H1 (cell line): ENCODE measurements around the gene PPP2R2C. TPM values are rescaled to one million over a fixed set of nuclear protein-coding genes. Genes with fewer than 3 reads are reported as not detected.

Experiments
- CTCF ChIA-PET: fragments of 300-600 bp; sonication (Branson Sonifier 250); formaldehyde crosslinking; loops from one replicate; lab custom pipeline; 2021; ENCODE audit not compliant: partially characterized antibody; lab: Charles Lee
- POLR2A ChIA-PET: fragments of 300-600 bp; sonication (Branson Sonifier 250); formaldehyde crosslinking; loops from one replicate; lab custom pipeline; 2021; ENCODE audit warnings: inconsistent platforms; ENCODE audit not compliant: partially characterized antibody; lab: Charles Lee
- DNase-seq, 2 experiments: peaks; one replicate each; pipeline versions ENCODE4 v3.0.0 to v3.0.0-alpha.2; 2010 to 2022; ENCODE audit warnings: low spot score in 2 of 2, low read depth in 1 of 2, mixed read lengths in 1 of 2
- FAIRE-seq: peaks from 2 replicates; lab custom pipeline; 2011; peaks lifted over from hg19 to GRCh38; lab: Jason Lieb, UNC
- H2AFZ ChIP-seq: 2 replicates; pipeline ENCODE4 v1.8.1; 2012; ENCODE audit warnings: low read length, inconsistent platforms
- H2AK5ac ChIP-seq: 2 replicates; pipeline ENCODE4 v1.6.1; 2013; ENCODE audit warnings: low read depth, low read length
- H2BK120ac ChIP-seq: replicated peaks from 2 replicates; pipeline ENCODE3; 2013; ENCODE audit warnings: low read depth, low read length, inconsistent platforms
- H2BK12ac ChIP-seq: 2 replicates; pipeline ENCODE4 v1.6.1; 2013; ENCODE audit warnings: low read depth, low read length
- H2BK15ac ChIP-seq: 2 replicates; pipeline ENCODE4 v1.6.1; 2013; ENCODE audit warnings: low read length
- H2BK20ac ChIP-seq: 2 replicates; pipeline ENCODE4 v1.6.1; 2013; ENCODE audit warnings: low read length
- H2BK5ac ChIP-seq: 2 replicates; pipeline ENCODE4 v1.6.1; 2013; ENCODE audit warnings: low read depth, low read length
- H3K14ac ChIP-seq: 2 replicates; pipeline ENCODE4 v1.6.1; 2013; ENCODE audit warnings: inconsistent platforms; ENCODE audit not compliant: insufficient read length
- H3K18ac ChIP-seq: 2 replicates; pipeline ENCODE4 v1.6.1; 2013; ENCODE audit warnings: low read length; ENCODE audit errors: extremely low read depth
- H3K23ac ChIP-seq: 2 replicates; pipeline ENCODE4 v1.6.1; 2013; ENCODE audit warnings: inconsistent platforms; ENCODE audit not compliant: insufficient read length
- H3K23me2 ChIP-seq: 2 replicates; pipeline ENCODE4 v1.6.1; 2013; ENCODE audit warnings: low read depth, low read length
- H3K27ac ChIP-seq: 2 replicates; pipeline ENCODE4 v1.6.1; 2011; ENCODE audit warnings: low read depth, low read length, inconsistent platforms
- H3K27me3 ChIP-seq, 4 experiments: replicated peaks in 1 of 4; 1 replicate in 1 of 4; 2 replicates in 3 of 4; pipeline versions ENCODE4 v1.6.1 to v1.8.1; 2011 to 2013; ENCODE audit warnings: low read length in 3 of 4, mild to moderate bottlenecking in 3 of 4, inconsistent platforms in 2 of 4, mixed read lengths in 2 of 4, moderate library complexity in 1 of 4; ENCODE audit not compliant: control insufficient read depth in 3 of 4, insufficient read depth in 3 of 4; ENCODE audit errors: extremely low read depth in 1 of 4
- H3K36me3 ChIP-seq, 4 experiments: 2 replicates each; pipeline versions ENCODE4 v1.6.1 to v1.8.1; 2011 to 2013; ENCODE audit warnings: mild to moderate bottlenecking in 4 of 4, low read length in 3 of 4, moderate library complexity in 2 of 4, control low read depth in 1 of 4, inconsistent platforms in 1 of 4; ENCODE audit not compliant: insufficient read depth in 4 of 4, control insufficient read depth in 2 of 4
- H3K4ac ChIP-seq: replicated peaks from 2 replicates; pipeline ENCODE3; 2013; ENCODE audit warnings: low read length, low read depth, mixed read lengths, inconsistent platforms; ENCODE audit not compliant: insufficient read length
- H3K4me1 ChIP-seq, 4 experiments: replicated peaks in 1 of 4; 1 replicate in 1 of 4; 2 replicates in 3 of 4; pipeline versions ENCODE4 v1.6.1 to v1.8.1; 2011 to 2013; ENCODE audit warnings: low read length in 3 of 4, inconsistent platforms in 2 of 4, mixed read lengths in 1 of 4; ENCODE audit not compliant: insufficient read depth in 4 of 4, control insufficient read depth in 3 of 4
- H3K4me2 ChIP-seq, 2 experiments: 2 replicates each; pipeline versions ENCODE4 v1.6.1 to v1.8.1; 2011 to 2013; ENCODE audit warnings: low read depth in 2 of 2, low read length in 2 of 2, control low read depth in 1 of 2, inconsistent platforms in 1 of 2, mild to moderate bottlenecking in 1 of 2; ENCODE audit not compliant: insufficient read depth in 1 of 2
- H3K4me3 ChIP-seq, 4 experiments: fragments of 200-600, 300-600 bp in 1 of 4; sonication (generic), shearing (Covaris generic), sonication (Bioruptor Twin) in 1 of 4; 2 replicates each; pipeline versions ENCODE4 v1.5.1 to v1.8.1; 2011 to 2016; ENCODE audit warnings: low read length in 4 of 4, low read depth in 3 of 4, control low read depth in 2 of 4, inconsistent platforms in 2 of 4, mild to moderate bottlenecking in 2 of 4, mixed read lengths in 1 of 4, moderate library complexity in 1 of 4; ENCODE audit not compliant: insufficient read depth in 2 of 4; ENCODE audit errors: extremely low read depth in 1 of 4
- H3K56ac ChIP-seq: replicated peaks from 2 replicates; pipeline ENCODE3; 2013; ENCODE audit warnings: low read depth, mild to moderate bottlenecking, mixed read lengths, low read length, inconsistent platforms; ENCODE audit not compliant: insufficient read length
- H3K79me1 ChIP-seq: 2 replicates; pipeline ENCODE4 v1.6.1; 2013; ENCODE audit warnings: low read depth, low read length, control low read depth
- H3K79me2 ChIP-seq, 2 experiments: 2 replicates each; pipeline versions ENCODE4 v1.6.1 to v1.8.1; 2012 to 2013; ENCODE audit warnings: low read length in 2 of 2, mild to moderate bottlenecking in 2 of 2, inconsistent platforms in 1 of 2; ENCODE audit not compliant: insufficient read depth in 2 of 2, control insufficient read depth in 1 of 2
- H3K9ac ChIP-seq, 4 experiments: replicated peaks in 1 of 4; 1 replicate in 1 of 4; 2 replicates in 3 of 4; pipeline versions ENCODE4 v1.6.1 to v1.8.1; 2011 to 2013; ENCODE audit warnings: low read depth in 3 of 4, low read length in 3 of 4, control low read depth in 2 of 4, mild to moderate bottlenecking in 2 of 4, moderate library complexity in 2 of 4, inconsistent platforms in 1 of 4; ENCODE audit errors: extremely low read depth in 1 of 4
- H3K9me3 ChIP-seq, 2 experiments: 2 replicates each; pipeline versions ENCODE4 v1.6.1 to v1.8.1; 2012 to 2013; ENCODE audit warnings: mild to moderate bottlenecking in 2 of 2, moderate library complexity in 2 of 2, control low read depth in 1 of 2, inconsistent platforms in 1 of 2, low read depth in 1 of 2, low read length in 1 of 2, mixed read lengths in 1 of 2; ENCODE audit not compliant: insufficient read depth in 2 of 2
- H4K20me1 ChIP-seq, 2 experiments: replicated peaks in 1 of 2; 2 replicates each; pipeline versions ENCODE3 to v1.8.1; 2011 to 2013; ENCODE audit warnings: inconsistent platforms in 2 of 2, low read length in 2 of 2, mild to moderate bottlenecking in 1 of 2; ENCODE audit not compliant: insufficient read depth in 2 of 2, control insufficient read depth in 1 of 2
- H4K5ac ChIP-seq: 2 replicates; pipeline ENCODE4 v1.6.1; 2013; ENCODE audit warnings: low read length, low read depth, mixed read lengths, inconsistent platforms; ENCODE audit not compliant: insufficient read length
- H4K8ac ChIP-seq: 2 replicates; pipeline ENCODE4 v1.8.0; 2013; ENCODE audit warnings: mild to moderate bottlenecking, moderate library complexity, low read length, inconsistent platforms; ENCODE audit not compliant: insufficient read depth; ENCODE audit errors: extremely low read depth
- H4K91ac ChIP-seq: replicated peaks from 2 replicates; pipeline ENCODE3; 2013; ENCODE audit warnings: low read length, mixed read lengths, inconsistent platforms; ENCODE audit not compliant: insufficient read length
- GABPA ChIP-seq: IDR thresholded peaks from 2 replicates; pipeline ENCODE4 v1.6.1; 2011; ENCODE audit warnings: mild to moderate bottlenecking, low read length, moderate library complexity, borderline replicate concordance; ENCODE audit not compliant: insufficient read depth
- USF2 ChIP-seq: IDR thresholded peaks from 2 replicates; pipeline ENCODE4 v1.6.1; 2011; ENCODE audit warnings: low read length, improper control_type of control experiment
- WGBS, 2 experiments: shearing (Covaris generic) in 1 of 2; methylation state at CpG; one replicate each; pipeline versions ENCODE4 v1.1.6 to v1.1.7; 2013 to 2015; ENCODE audit warnings: low lambda C conversion rate in 2 of 2, mixed read lengths in 2 of 2, inconsistent platforms in 1 of 2, low coverage in 1 of 2, missing lambda C conversion rate in 1 of 2; ENCODE audit not compliant: insufficient replicate concordance in 2 of 2, insufficient coverage in 1 of 2, insufficient read length in 1 of 2; ENCODE audit errors: extremely low coverage in 1 of 2, missing lambda C conversion rate in 1 of 2; 5-methylcytosine and 5-hydroxymethylcytosine counted together
- polyA plus RNA-seq, 7 experiments: library from polyadenylated mRNA; depleted of rRNA in 3 of 7; stranded (reverse) in 5 of 7; unstranded in 2 of 7; fragments of >200 nt in 5 of 7; fragments of 200-250 nt in 2 of 7; gene quantifications; 1 replicate in 5 of 7; 2 replicates in 1 of 7; 4 replicates in 1 of 7; pipeline versions ENCODE4 v1.2.1 to v1.2.3, GENCODE V29; 2011 to 2013; ENCODE audit warnings: missing spikeins in 2 of 7, mixed read lengths in 2 of 7
- total RNA-seq: library from RNA; stranded (reverse); fragmentation: NEBNext Ultra II Directional; extraction: Animal tissue kit (Norgen Biotek cat#: 25700); gene quantifications from 2 replicates; pipeline ENCODE4 v1.2.1, GENCODE V29; 2021

The PPP2R2C gene
- total and polyA plus RNA-seq, 2 of the 8 experiments (the other 6 are each of a cell fraction or from before 2014, with no cell fraction given) = 6.4 TPM

DNA sequence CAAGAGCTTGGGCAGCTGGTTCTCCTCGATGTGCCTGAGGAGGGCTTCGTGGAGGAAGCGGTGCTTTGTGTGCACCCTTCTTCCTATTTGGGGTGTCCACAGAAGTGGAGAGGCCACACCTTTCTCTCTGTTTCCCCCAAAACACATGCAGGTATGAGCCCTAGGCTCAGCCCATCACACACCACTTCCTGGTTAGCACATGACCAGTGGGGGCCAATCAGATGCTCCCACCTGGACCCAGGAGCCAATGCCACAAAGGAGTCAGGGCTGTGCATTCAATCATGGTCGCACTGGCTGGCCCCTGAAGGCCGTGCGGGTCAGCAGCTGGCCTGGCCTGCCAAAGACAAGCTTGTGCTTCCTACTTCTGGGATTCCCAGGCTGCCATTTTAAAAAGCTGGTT is 51.4 kb downstream of the PPP2R2C start:
- no peaks in the 10 kb centered on the region for H3K79me2 ChIP-seq
- no peak overlapping the region for H3K4me2 ChIP-seq
- H3K18ac ChIP-seq = no peak overlapping the region
- H2BK20ac ChIP-seq = no peak overlapping the region
- ChIA-PET CTCF (interaction anchor here (0.8 to 1.2 kb wide), 2 partner anchors 9 to 85 kb away, joined by 3 read pairs; no protein-coding TSS in a partner anchor), POLR2A (no interaction called here)
- H3K36me3 ChIP-seq = no peaks in the 10 kb centered on the region
- no peak overlapping the region for H3K23ac ChIP-seq
- H3K9me3 ChIP-seq = no peaks in the 10 kb centered on the region
- H3K4me1 ChIP-seq = peaks cover 0 to 11% (median 6%) of the 10 kb centered on the region in 4 experiments; a peak in 4 of 7 replicates
- DNase-seq = no peak
- no peaks in the 10 kb centered on the region; the same call in 1 of the 2 replicates for H3K23me2 ChIP-seq
- no peak overlapping the region for H2BK120ac ChIP-seq
- no peak overlapping the region for H2BK15ac ChIP-seq
- H3K27ac ChIP-seq = no peak overlapping the region
- TF ChIP-seq GABPA (no peak), USF2 (0 out of 2 replicates have a peak, but pooled peaks have one; percentile 25)
- TF ChIP-seq, all 59 proteins: peak for 1
- FAIRE-seq = no peak
- Histone ChIP-seq H4K20me1 (peaks cover 0 to 3% of the 10 kb centered on the region in 2 experiments), H4K91ac (no peak overlapping the region), H3K79me1 (no peaks in the 10 kb centered on the region), H3K14ac (no peak overlapping the region), H2BK12ac (no peak overlapping the region), H2AFZ (peak overlapping the region; percentile 67; the same call in 1 of the 2 replicates), H2BK5ac (no peak overlapping the region), H3K9ac (no peak overlapping the region), H3K4me3 (no peak overlapping the region), H3K56ac (no peak overlapping the region), H4K5ac (no peak overlapping the region), H4K8ac (peak overlapping the region; percentile 64), H3K27me3 (no peaks in the 10 kb centered on the region), H2AK5ac (no peak overlapping the region), H3K4ac (no peak overlapping the region)
- 92% methylated on average over 6 of the region's 6 CpGs; no CpG with 5 or more reads in 1 of the 2 experiments for WGBS, 2 experiments
